ENCODE results near the gene NEO1. TPM values are rescaled to one million over a fixed set of nuclear protein-coding genes. Genes with fewer than 3 reads are reported as not detected.

The NEO1 gene
- total and polyA plus RNA-seq, 2 experiments from 2014 or later: 4.5 to 13.6 TPM

DNA sequence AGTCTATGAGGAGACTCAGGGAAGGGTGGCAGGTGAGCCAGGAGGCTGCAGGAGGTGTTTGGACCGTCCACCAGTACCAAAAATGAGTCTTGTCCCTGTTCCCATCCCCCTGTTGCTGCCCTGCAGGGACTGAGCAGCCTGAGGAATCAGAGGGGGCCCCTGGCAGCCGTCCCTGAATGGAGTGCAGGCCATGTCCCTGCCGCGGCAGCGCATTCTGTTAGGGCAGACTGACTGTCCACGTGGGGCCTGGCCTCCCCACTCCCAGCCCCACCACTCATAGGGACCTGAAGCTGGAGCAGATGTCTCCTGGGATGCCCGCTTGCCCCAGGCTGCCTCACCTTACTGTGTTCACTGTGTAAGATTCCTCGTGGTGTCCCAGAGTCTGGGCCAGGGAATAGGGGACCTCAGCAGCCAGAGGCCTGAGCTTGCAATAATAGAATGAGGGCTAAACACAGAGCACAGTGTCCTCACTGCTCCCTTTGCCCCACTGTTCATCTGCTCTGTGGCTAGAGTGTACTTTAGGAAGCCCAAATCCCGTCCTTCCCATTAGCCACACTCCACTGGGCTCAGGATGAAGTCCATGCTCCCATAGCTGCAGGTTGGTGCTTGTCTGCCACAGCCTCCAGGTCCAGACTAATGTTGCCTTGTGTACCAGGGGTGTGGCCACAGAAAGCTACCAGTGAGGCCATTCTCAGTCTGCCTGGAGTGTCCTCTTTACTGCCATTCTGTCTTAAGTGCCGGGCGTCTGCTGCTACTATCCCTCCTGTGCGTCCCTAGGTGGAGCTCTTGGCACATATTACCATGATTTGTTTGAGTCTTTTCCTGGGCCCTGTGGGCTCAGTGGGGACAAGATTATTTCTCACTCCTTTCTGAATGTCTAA is 253.3 kb downstream of the NEO1 start:
- 65 to 71% methylated on average over 12 of the region's 12 CpGs for whole genome bisulfite sequencing, 2 experiments (ENCODE audit: low coverage in 1 of 2, low lambda C conversion rate in 2 of 2, missing lambda C conversion rate in 2 of 2)
- no peak overlapping the region for H3K9ac ChIP-seq
- H3K9me3 ChIP-seq (ENCODE audit: low read depth): no peaks in the 10 kb centered on the region
- no peaks in the 10 kb centered on the region for H4K20me1 ChIP-seq (ENCODE audit: insufficient read depth)
- H3K4me1 ChIP-seq (ENCODE audit: insufficient read depth): no peaks in the 10 kb centered on the region
- in situ Hi-C loops (cut with MboI): no loop called here
- no peaks in the 10 kb centered on the region for H3F3A ChIP-seq (ENCODE audit: insufficient read depth)
- H3K4me3 ChIP-seq: no peak overlapping the region
- DNase-seq: peak; percentile 77
- no peak overlapping the region for H3K4me2 ChIP-seq (ENCODE audit: unreplicated experiment)
- no peaks in the 10 kb centered on the region for H3K9me2 ChIP-seq (ENCODE audit: insufficient read depth)
- no peaks in the 10 kb centered on the region for H3K79me2 ChIP-seq (ENCODE audit: insufficient read depth)
- no peaks in the 10 kb centered on the region for H3K27me3 ChIP-seq (replicated peaks; ENCODE audit: insufficient read depth)
- H3K27ac ChIP-seq: no peak overlapping the region
- 0 out of 2 replicates have a peak, but pooled peaks cover 4% of the 10 kb centered on the region for H3K36me3 ChIP-seq (ENCODE audit: low read depth)
- H2AFZ ChIP-seq: no peak overlapping the region
- no peak for TF ChIP-seq EZH2phosphoT487 (IDR thresholded peaks at IDR 0.05; ENCODE audit: insufficient read depth, low read depth)
- TF ChIP-seq EZH2 (IDR thresholded peaks at IDR 0.05; ENCODE audit: insufficient read depth, poor library complexity, severe bottlenecking): no peak

DNA sequence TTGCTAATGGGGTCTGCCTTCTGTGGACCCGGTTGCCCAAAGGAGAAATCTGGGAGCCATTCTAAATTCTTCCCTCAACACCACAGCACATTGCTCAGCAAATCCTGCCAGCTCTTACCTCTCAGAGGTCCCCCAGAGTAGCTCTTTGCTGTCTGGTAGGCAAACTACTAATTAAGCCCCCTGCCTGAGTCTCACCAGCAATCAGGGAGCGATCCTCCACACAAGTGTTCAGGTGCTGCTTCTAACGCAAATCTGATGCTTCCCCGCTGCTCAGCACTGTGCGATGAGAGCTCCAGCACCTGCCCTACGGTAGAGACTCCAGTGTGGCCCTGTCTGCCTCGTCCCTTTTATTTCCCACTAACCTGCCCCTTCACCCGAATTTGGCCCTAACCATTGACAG is 256.0 kb downstream of the NEO1 start:
- Histone ChIP-seq H3K27ac (no peak overlapping the region), H3K9ac (no peak overlapping the region), H3K27me3 (replicated peaks; ENCODE audit: insufficient read depth) (no peaks in the 10 kb centered on the region), H2AFZ (no peak overlapping the region), H3K36me3 (ENCODE audit: low read depth) (no peaks in the 10 kb centered on the region), H3F3A (ENCODE audit: insufficient read depth) (no peaks in the 10 kb centered on the region), H3K4me2 (ENCODE audit: unreplicated experiment) (no peak overlapping the region), H3K79me2 (ENCODE audit: insufficient read depth) (no peaks in the 10 kb centered on the region), H3K4me3 (no peak overlapping the region), H3K4me1 (ENCODE audit: insufficient read depth) (no peaks in the 10 kb centered on the region), H4K20me1 (ENCODE audit: insufficient read depth) (no peaks in the 10 kb centered on the region), H3K9me3 (ENCODE audit: low read depth) (no peaks in the 10 kb centered on the region), H3K9me2 (ENCODE audit: insufficient read depth) (no peaks in the 10 kb centered on the region)
- WGBS, 2 experiments (ENCODE audit: low coverage in 1 of 2, low lambda C conversion rate in 2 of 2, missing lambda C conversion rate in 2 of 2): 91 to 93% methylated on average over 8 of the region's 8 CpGs
- TF ChIP-seq EZH2phosphoT487 (IDR thresholded peaks at IDR 0.05; ENCODE audit: insufficient read depth, low read depth) (no peak), EZH2 (IDR thresholded peaks at IDR 0.05; ENCODE audit: insufficient read depth, poor library complexity, severe bottlenecking) (no peak)
- no peak for DNase-seq
- in situ Hi-C loops (cut with MboI): no loop called here

DNA sequence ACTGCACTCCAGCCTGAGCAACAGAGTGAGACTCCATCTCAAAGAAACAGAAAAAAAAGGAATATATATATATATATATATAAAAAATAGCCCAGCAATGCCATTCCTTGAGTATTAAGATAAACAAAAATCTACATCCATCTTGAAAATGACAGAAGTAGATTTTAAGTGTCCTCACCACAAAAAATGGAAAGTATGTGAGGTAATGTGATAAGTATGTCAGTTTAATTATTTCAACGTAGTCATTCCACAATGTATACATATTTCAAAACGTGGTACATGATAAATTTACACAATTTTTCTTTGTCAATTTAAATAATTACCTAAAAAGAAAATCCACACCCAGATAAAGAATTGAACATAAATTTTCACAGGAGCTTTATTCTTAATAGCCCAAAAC is 261.6 kb downstream of the NEO1 start:
- Histone ChIP-seq H3K4me1 (ENCODE audit: insufficient read depth) (no peaks in the 10 kb centered on the region), H2AFZ (no peak overlapping the region), H3K4me2 (ENCODE audit: unreplicated experiment) (no peak overlapping the region), H3K79me2 (ENCODE audit: insufficient read depth) (no peaks in the 10 kb centered on the region), H3K27me3 (replicated peaks; ENCODE audit: insufficient read depth) (no peaks in the 10 kb centered on the region; the same call in 1 of the 2 replicates), H3K9me3 (ENCODE audit: low read depth) (no peaks in the 10 kb centered on the region), H3K36me3 (ENCODE audit: low read depth) (no peaks in the 10 kb centered on the region), H3K9me2 (ENCODE audit: insufficient read depth) (no peaks in the 10 kb centered on the region), H3K4me3 (no peak overlapping the region), H3F3A (ENCODE audit: insufficient read depth) (no peaks in the 10 kb centered on the region), H3K27ac (no peak overlapping the region), H4K20me1 (ENCODE audit: insufficient read depth) (no peaks in the 10 kb centered on the region), H3K9ac (no peak overlapping the region)
- no peak for DNase-seq
- 18 to 25% methylated on average over 2 of the region's 2 CpGs for WGBS, 2 experiments (ENCODE audit: low coverage in 1 of 2, low lambda C conversion rate in 2 of 2, missing lambda C conversion rate in 2 of 2)
- in situ Hi-C loops (cut with MboI): loop anchor here (10.0 kb wide), 1 partner anchor 59 kb away; no protein-coding TSS in a partner anchor
- TF ChIP-seq EZH2phosphoT487 (IDR thresholded peaks at IDR 0.05; ENCODE audit: insufficient read depth, low read depth) (no peak), EZH2 (IDR thresholded peaks at IDR 0.05; ENCODE audit: insufficient read depth, poor library complexity, severe bottlenecking) (no peak)

DNA sequence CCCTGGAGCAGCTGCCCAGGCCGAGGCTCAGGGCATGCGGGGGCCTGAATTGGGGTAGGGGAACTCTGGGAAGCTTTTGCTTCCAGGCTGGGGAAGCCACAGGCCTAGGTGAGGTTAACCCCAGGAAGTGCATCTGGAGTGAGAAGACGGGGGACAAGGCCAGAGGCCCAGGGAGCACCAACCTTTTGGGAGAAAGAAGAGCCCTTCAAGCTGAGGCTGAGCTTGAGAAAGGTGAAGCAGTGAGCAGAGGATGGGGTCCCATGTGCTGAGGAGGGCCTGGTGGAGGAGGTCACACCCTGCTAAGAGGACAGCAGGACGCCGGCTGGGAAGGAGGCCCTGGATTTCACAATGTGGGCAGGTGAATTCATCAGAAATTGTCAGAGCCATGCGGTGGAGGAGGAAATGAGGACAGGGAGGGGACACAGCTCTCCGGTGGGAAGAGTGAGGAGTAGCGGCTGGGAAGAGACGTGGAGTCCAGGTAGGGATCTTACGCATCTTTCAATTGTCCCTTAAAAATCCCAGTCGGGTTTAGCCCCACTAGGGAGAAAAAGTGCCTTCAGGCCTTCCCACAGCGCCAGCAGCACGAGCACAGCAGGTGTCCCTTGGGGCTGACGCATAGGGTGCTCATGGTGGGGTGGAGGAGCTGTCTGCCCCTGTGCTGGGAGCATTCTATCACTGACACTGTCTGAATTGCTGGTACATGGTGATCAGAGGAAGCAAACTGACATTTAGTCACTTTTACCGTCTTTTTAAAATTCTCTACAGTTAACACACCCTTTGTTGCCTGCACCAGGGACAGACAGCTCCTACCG is 265.6 kb downstream of the NEO1 start:
- TF ChIP-seq EZH2 (IDR thresholded peaks at IDR 0.05; ENCODE audit: insufficient read depth, poor library complexity, severe bottlenecking) (no peak), EZH2phosphoT487 (IDR thresholded peaks at IDR 0.05; ENCODE audit: insufficient read depth, low read depth) (no peak)
- no peaks in the 10 kb centered on the region; the same call in 1 of the 2 replicates for H3K27me3 ChIP-seq (replicated peaks; ENCODE audit: insufficient read depth)
- no peak for DNase-seq

More for the DNA sequence above, 265.6 kb downstream of the NEO1 start:
- Histone ChIP-seq H4K20me1 (ENCODE audit: insufficient read depth) (no peaks in the 10 kb centered on the region), H3F3A (ENCODE audit: insufficient read depth) (no peaks in the 10 kb centered on the region), H3K9me2 (ENCODE audit: insufficient read depth) (no peaks in the 10 kb centered on the region), H3K9me3 (ENCODE audit: low read depth) (no peaks in the 10 kb centered on the region), H3K4me3 (no peak overlapping the region), H3K9ac (no peak overlapping the region), H3K27ac (no peak overlapping the region), H3K36me3 (ENCODE audit: low read depth) (no peaks in the 10 kb centered on the region), H3K79me2 (ENCODE audit: insufficient read depth) (no peaks in the 10 kb centered on the region), H3K4me1 (ENCODE audit: insufficient read depth) (no peaks in the 10 kb centered on the region), H3K4me2 (ENCODE audit: unreplicated experiment) (no peak overlapping the region), H2AFZ (no peak overlapping the region)
- in situ Hi-C loops (cut with MboI): loop anchor here (10.0 kb wide), 1 partner anchor 63 kb away; no protein-coding TSS in a partner anchor
- 64 to 67% methylated on average over 16 of the region's 16 CpGs for WGBS, 2 experiments (ENCODE audit: low coverage in 1 of 2, low lambda C conversion rate in 2 of 2, missing lambda C conversion rate in 2 of 2)
